IPS-NIHi7 (cell line): ENCODE results near the gene HECTD3.
A peak's percentile ranks its signal among the peaks of the same experiment; 100 is the strongest.

ENCODE experiments used
- DNase-seq: peaks from one replicate; pipeline ENCODE4 v3.0.0; 2012; ENCODE audit warnings: mixed read lengths; ENCODE audit errors: extremely low spot score

Gene HECTD3

GRCh38 chr1:45010855-45011811 lies at the start of gene HECTD3:
Gene HECTD3, minus strand, starts transcription at chr1:45011324. Its CDS starts 67 bp downstream, at chr1:45011257.
- peak; percentile 79 for DNase-seq

- no peak for DNase-seq
Measured at GRCh38 chr1:45059829-45060228, 48.7 kb upstream of the HECTD3 start.

- no peak for DNase-seq
Measured at GRCh38 chr1:45057542-45057941, 46.4 kb upstream of the HECTD3 start.

GRCh38 chr1:45051005-45051772 lies 40.1 kb upstream of the HECTD3 start:
- no peak for DNase-seq

GRCh38 chr1:45047032-45047431 lies 35.9 kb upstream of the HECTD3 start:
- DNase-seq, result no peak

GRCh38 chr1:45044916-45045315 lies 33.8 kb upstream of the HECTD3 start:
- DNase-seq, result no peak

- DNase-seq, result no peak
Measured at GRCh38 chr1:45043094-45043493, 32.0 kb upstream of the HECTD3 start.

GRCh38 chr1:45040297-45040696 lies 29.2 kb upstream of the HECTD3 start:
- DNase-seq, result no peak

GRCh38 chr1:45038661-45039364 lies 27.7 kb upstream of the HECTD3 start:
- no peak for DNase-seq

- no peak for DNase-seq
Measured at GRCh38 chr1:45038240-45038639, 27.1 kb upstream of the HECTD3 start.

GRCh38 chr1:45037456-45037855 lies 26.3 kb upstream of the HECTD3 start:
- no peak for DNase-seq

GRCh38 chr1:45035631-45036301 lies 24.6 kb upstream of the HECTD3 start:
- DNase-seq, result no peak

- no peak for DNase-seq
Measured at GRCh38 chr1:45033356-45033755, 22.2 kb upstream of the HECTD3 start.

GRCh38 chr1:45032837-45033236 lies 21.7 kb upstream of the HECTD3 start:
- no peak for DNase-seq

- no peak for DNase-seq
Measured at GRCh38 chr1:45026446-45026845, 15.3 kb upstream of the HECTD3 start.

- DNase-seq, result no peak
Measured at GRCh38 chr1:45023663-45024062, 12.5 kb upstream of the HECTD3 start.

GRCh38 chr1:45018599-45019230 lies 7.6 kb upstream of the HECTD3 start:
- peak; percentile 63 for DNase-seq

GRCh38 chr1:45016767-45017166 lies 5.6 kb upstream of the HECTD3 start:
- DNase-seq, result no peak

- no peak for DNase-seq
Measured at GRCh38 chr1:45016090-45016697, 5.1 kb upstream of the HECTD3 start.

GRCh38 chr1:45015683-45016082 lies 4.6 kb upstream of the HECTD3 start:
- DNase-seq, result no peak
